DMS 273 (cell line): ENCODE data around the gene RPP25.

Source experiments
- DNase-seq: peaks from one replicate; lab custom pipeline; 2025; ENCODE audit not compliant: unreplicated experiment; lab: John Stamatoyannopoulos, UW

Gene RPP25

DNA sequence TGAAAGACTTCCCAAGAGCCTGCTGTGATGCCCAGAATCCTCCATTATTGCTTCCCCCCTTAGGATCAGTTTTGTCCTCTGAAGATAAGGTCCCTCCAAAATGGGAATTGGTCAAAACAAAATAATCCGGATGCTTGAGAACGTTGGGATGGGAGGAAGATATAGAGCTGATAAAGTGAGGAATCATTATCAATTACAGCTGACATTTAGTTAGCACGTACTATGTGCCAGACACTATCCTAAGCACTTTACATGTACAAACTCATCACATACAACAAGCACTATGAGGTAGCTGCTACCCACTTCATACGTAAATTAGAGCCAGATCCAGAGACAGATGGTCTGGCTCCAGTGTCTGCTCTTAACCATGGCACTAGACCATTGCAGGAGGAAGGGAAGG lies 6.6 kb upstream of the RPP25 start:
- peak; percentile 53 for DNase-seq

DNA sequence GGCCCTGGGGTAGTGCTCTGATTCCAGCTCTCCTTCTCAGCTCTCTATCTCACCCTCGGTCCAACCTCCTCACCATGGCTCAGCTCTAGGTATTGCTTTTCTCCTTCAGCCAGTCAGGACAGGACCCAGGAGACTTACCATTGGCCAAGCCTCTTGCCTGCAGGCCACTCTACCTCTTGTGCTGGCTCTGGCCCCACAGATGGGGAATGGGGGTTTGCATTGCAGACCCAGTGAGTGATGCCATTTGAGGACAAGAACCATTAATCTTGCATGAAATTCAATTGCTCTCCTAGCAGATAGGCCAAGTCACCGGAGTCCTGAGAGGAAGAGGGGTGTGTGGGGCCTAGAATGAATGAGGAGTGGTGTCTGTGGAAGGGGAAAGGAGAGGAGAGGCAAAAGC lies 6.1 kb upstream of the RPP25 start:
- no peak for DNase-seq

DNA sequence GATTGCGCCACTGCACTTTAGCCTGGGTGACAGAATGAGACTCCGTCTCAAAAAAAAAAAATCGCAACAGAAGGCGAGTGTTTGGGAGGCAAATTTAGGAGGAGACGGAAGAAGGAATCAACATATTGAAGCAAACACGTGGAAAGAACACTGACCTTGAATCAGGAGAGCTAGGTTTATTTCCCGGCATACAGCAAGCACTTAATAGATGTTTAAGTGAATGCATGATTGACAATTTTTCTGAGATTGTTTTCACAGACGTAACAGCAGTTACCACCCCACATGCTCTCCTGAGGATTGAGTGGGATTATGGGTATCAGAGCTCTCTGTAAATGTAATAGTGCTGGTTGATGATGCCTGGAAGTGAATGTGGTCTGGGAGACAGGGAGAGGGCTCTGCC lies 5.6 kb upstream of the RPP25 start:
- no peak for DNase-seq

DNA sequence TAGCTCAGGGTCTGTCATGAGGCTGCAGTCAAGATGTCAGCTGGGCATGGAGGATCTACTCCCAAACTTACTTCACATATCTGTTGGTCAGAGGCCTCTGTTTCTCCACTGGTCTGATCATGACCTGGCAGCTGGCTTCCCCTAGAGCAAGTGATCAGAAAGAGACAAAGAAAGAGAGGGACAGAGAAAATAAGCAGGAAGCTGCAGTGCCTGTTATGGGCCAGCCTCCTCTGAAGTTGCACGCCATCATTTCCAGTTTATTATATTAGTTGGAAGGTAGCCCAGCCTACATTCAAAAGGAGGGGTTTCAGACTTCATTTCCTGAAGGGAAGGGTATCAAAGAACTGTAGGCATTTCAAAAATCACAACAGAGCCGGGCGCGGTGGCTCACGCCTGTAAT lies 5.0 kb upstream of the RPP25 start:
- DNase-seq: no peak

DNA sequence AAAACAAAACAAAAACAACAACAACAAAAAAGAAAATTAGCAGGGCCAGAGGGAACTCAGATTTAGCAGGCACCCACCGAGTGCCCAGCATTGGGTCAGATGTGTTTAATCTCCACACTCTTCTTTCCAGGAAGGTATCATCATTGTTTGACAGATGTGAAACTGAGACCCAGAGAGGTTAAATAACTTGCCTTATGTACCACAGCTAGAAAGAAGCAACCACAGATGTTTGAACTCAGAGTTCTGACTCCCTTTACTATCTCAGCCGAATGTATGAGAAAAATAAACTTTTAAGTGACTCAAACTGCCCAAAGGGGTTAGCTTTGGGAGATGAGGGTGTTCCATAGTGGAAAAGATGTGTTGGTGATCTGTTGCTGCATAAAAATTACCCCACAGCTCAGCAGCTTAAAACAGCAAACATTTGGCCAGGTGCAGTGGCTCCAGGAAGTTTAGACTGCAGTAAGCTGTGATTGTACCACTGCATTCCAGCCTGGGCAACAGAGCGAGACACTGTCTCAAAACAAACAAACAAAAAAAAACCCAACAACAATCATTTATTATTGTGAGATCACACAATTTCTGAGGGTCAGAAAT lies 4.5 kb upstream of the RPP25 start:
- no peak for DNase-seq

DNA sequence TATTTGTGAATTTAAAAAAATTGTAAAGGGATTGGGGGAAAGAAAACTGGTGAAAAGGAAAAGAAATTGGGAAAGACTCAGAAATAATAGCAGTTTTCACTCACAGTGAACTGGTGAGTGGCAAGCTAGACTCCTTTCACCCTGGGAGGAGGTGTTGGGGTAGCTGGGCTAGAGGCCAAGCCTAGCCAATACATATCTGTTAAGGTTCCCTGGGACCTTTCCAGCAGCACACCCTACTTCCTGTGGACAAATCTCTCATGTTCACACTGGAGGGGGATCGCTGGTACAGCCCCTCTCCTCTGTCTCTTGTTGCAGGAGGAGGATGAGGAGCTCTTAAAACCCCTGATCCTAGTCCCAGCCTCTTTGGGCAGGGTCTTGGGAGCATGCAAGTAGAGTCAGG lies 3.7 kb upstream of the RPP25 start:
- DNase-seq: no peak

DNA sequence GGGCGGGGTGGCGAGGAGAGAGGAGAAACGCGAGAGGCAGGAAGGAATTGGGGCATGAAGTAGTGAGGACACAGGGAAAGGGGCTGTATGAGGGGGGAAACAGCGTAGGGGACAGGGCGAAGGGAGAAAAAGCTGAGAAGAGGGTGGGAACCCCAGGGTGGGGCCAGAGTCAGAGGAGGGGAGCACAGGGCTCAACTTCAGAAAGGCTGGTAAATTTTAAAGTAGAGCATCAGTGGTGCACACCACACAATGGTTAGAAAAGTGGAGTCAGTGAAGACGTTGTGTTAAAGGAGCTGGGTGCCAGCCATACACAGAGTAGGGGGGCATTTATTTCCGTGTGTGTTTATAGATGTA lies 3.0 kb upstream of the RPP25 start:
- no peak for DNase-seq

DNA sequence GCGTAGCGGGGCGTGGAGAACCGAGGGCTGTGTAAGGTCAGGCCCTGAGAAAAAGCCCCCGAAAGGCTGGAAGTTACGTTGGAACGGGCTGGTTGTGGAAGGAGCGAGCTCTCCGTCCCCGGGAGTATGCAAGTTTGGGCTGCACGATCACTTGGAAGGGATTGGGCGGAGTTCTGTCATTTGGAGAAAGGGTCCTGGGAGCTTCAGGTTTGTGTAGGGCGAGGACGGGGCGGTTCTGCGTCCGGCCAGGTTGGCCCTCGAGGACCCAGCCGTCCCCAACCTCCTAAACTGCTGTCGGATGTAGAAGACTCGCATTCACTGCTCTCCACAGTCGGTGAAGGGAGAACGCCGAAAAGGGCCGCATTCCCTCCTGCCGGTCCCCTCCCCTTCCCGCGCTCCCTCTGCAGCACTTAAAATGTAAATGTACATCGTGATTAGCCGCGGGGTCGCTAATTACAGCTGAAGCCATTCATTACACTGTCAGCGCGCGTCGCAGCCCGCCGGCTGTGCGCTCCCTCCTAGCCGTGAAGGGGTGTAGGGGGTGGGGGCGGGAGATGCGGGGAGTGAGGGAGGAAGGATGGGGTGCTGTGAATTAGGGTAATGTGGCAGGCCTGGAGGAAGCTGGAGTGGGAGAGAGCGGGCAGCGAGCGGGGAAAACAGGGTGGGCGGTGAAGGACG lies 2.5 kb upstream of the RPP25 start:
- DNase-seq: no peak

DNA sequence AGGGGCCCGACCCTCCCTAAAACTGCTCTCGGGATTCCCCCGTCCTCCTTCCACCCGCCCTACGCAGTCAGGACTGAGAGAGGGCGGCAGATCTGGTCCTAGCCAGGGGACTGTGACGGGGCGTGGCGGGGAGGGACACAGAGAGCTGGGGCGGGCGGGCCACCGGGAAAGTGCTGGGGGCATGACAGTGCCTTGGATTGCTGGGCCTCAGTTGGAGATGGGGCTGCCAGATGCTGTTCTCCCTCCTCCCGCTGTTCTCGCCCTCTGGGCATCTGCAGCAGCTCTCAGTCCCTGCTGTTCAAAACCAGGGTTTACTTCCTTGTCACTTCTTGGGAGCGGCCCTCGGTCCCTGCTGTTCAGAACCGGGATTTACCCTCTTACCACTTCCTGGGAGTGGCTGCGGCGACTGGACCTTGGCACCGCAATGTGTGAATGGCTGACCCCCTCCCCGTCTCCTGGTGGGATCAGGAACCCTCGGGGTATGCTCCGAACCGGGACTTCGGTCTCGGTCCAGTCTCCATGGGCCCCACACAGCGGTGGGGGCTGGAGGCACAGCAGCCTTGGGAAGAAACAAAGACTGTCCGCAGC lies 1.8 kb upstream of the RPP25 start:
- DNase-seq: peak; percentile 72

DNA sequence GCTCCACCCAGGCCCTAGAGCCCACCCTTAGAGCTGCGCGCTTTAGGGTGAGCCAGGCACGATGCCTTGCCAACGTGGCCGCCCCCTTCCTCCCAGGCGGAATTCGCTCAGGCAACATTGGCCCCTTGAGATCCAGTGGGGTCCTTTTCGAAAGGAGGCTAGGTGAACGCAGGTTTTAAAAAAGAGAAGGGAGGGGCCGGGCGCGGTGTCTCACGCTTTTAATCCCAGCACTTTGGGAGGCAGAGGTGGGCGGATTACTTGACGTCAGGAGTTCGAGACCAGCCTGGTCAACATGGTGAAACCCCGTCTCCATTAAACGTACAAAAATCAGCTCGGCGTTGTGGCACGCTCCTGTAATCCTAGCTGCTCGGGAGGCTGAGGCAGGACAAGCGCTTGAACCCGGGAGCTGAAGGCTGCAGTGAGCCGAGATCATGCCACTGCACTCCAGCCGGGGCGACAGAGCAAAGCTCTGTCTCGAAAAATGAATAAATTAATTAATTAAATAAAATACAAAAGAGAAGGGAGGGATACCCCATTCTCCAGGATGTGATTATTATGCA lies 984 bp upstream of the RPP25 start:
- DNase-seq: peak; percentile 64

DNA sequence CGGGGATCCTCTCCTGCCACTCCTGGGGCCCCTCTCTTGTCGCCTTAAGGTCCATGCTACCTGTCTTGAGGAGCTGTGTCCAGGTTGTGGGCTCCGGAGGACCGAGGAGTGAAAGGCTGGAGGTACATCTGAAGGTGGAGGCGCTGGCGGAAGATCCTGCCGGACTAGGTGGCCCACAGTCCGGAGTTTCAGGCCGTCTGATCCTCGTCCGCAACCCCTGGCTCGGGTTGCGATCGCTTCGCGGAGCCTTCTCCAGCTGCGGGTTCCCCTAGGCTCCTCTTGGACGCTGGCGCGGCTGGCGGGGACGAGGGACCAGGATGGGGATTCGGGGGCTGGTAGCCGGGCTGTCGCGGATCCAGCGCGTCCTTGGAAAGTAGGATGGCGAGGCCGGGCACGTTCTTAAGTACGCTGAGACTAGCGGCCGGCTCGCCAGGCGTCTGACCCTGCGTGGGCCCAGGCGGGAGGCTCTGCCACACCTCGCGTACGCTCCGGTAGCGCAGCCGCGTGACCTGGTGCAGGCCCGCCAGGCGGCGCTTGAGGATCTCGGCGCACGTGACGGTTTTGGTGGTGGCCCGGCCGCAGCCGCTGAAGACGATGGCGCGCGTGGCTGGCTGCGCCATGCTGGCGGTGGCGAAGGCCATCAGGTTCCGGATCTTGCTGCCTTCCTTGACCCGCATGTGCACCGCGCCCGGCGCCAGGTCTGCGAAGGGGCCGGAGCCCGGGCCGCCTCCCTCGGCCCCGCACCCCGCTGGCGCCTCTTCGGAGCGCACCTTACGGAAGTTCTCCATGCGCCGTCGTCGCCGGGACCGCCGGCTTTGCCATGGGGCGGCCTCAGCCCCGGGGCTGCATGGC lies 550 bp downstream of the RPP25 start:
- peak; percentile 75 for DNase-seq

DNA sequence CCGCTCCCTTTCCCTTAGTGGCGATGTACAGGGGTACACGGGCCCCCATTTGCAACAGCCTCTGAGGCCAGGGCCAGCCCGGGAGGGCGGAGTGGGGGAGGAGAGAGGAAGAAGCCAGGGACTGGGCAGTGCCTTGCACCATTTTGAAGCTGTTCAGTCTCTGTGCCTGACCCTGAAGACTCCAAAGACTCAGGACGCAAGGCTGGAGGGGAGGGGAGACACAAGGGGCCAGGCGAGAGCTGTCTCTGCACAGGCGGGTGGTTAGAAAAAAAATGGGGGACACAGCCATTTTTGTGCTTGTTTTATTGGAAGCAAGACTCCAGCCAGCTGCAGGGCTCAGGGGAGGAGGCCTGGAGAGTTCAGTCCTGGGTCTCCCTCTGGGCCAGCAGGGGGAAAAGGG lies 1.6 kb downstream of the RPP25 start:
- DNase-seq: peak; percentile 41

DNA sequence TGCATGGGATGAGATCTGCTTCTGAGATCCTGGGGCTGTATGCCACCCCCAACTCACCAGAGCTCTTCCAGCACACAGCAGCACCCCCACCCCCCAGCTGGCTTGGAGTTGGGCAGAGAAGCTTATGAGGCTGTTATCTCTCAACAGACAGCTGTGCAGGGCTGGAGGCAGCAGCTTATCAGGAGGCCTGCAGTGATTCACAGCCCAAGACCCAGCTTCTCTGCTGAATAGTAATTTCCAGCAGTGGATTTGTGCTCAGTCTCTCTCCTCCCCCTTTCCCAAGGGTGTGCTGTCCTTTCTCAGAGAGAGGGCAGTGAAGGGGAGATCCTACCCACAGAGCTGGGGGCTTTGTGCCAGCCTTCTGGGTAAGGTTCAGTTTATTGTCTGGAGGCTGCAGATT lies 2.1 kb downstream of the RPP25 start:
- DNase-seq: peak; percentile 76

DNA sequence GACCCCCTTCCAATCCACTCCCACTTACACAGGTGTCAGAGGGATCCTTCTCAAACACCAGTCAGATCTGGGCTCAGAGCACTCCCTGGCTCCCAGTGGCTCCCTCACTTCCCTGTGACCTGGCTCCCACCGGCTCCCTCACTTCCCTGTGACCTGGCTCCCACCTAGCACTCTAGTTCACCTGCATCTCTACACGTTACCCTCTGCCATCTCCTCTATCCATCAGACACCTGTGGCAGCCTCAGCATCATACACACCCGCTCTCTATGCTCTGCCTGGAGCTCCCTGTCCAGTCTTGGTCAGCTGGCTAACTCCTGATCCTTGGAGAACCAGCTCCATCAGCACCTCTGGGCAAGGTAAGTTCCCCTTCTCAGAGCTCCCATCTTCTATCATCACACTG lies 5.6 kb downstream of the RPP25 start:
- DNase-seq: no peak

DNA sequence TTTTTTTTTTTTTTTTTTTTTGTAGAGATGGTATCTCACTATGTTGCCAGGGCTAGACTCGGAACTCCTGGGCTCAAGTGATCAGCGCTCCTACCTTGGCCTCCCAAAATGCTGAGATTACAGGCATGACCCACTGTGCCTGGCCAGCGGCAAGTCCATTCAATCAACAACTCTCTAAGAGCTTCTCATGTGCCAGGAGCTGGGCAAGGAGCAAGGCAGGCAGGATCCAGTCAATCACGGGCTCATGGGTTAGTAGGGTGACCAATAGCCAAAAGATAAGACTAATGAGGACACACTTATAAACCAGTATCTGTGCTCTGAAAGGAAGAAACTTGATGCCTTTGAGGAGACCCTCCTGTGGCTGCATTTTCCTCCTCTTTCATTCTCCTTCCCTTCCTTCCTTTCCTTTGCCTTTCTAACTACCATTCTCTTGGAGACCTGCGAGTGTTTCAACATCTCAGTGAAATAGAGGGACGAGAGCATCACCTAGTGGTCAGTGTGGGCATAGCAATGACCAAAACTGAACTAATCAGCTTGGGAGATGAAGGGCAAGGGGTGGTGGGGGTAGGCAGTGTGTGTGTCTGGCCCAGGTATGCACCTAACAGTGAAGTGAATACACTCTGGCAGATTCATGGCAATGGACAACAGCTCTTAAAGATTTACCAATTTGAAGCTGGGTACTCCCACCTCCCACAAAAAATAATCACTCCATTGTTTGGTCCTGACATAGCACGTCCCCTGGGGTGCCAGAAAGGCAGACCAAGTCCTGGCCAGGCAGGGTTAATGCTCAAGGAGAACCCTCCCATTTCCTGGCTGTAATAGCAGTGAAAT lies 6.3 kb downstream of the RPP25 start:
- peak; percentile 85 for DNase-seq

DNA sequence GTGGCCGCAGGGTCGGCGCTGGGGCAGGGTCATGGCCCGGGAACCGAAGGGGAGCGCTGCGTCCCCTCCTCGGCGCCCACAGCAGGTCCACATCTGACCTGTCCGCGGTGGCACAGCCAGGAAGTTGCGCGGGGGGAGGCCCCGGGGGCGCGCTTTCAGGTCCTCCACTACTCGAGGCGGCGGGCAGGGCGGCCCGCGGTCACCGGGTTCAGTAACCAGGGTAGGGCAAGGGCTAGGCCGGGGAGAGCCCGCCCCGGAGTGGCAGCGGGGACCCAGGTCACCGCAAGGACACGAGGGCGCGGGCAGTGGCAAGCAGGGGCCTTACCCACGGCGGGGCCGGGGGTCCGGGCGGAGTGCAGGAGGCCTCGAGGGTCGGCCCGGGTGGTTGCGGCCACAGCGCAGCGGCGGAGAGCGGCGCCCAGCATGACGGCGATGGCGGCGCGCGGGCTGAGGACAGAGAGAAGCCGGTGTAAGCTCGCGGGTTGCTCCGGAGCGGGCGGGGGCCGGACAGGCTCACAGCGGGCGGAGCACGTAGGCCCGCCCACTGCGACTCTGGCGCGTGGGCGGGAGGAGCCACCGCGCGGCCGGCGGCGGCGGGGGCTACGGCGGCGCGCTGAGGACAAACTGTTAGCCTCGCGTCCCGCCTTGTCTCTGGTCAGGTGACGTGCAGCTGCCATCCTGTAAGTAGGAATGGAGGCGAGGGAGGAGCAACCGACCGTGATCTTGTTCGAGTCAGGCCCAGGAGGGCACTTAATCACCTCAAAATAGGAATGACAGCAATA lies 18.8 kb downstream of the RPP25 start, which contains the start of gene COX5A:
COX5A (minus strand) TSS at position 484 of the 782 bp plus-strand sequence; CDS start at position 425, 59 bp downstream.
- peak; percentile 97 for DNase-seq

DNA sequence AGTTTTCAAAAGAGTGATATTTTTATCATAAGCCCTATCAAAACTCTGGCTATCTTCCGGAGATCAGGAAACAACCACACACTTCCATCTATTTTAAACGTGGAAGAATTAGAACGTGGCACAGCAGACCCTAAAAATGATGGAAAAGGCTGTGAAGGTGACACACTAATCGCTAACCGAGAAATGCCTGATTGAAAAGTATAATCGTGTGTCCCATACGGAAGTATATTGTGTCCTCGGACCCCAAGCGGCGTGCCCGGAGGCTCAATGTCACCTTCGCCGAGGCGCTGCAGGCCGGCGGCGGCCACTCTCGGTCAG lies 19.3 kb downstream of the RPP25 start:
- peak; percentile 55 for DNase-seq

DNA sequence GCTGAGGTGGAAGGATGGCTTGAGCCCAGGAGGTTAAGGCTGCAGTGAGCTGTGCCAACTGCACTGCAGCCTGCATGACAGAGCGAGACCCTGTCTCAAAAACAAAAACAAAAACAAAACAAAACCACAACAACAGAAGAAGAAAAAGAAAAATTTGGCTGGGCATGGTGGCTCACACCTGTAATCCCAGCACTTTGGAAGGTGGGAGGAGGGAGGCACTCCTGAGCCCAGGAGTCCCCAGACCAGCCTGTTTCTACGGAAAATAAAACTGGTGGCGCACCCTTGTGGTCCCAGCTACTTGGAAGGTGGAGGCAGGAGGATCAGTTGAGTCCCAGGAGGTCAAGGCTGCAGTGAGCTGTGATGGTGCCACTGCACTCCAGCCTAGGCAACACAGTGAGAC lies 21.4 kb downstream of the RPP25 start:
- DNase-seq: peak; percentile 34

DNA sequence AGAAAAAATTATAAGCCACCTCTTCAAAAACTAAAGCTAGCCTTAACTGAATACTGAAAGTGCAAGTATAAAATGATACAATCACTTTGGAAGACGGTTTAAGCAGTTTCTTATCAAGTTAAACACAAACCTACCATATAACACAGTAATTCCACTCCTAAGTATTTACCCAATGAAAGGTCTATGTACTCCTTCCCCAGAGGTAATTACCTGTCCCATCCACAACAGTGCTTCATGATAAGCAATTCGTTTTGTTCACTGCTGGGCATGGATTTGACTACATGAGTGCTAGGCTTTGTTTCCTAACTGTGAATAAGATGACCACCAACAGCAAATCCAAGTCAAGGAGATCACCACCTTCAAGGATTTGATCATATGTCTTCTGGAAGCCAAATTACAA lies 23.0 kb downstream of the RPP25 start:
- DNase-seq: no peak

DNA sequence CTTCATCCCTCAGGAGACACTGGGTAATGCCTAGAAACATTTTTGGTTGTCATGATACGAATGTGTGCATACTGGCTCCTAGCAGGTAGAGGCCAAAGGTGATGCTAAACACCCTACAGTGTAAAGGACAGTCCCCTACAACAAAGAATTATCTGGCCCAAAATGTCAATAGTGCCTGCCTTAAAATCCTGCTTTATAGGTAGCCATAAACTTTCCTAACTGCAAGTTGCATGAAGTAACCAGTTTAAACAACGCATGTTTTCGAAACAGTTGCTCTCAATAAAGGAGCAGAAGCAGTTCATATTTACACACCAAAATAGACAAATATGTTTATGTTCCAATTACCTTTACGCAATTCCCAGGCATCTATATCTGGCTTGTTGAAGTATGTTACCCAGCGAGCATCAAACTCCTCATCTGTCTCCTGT lies 27.8 kb downstream of the RPP25 start:
- no peak for DNase-seq
